D341Med (cell line): ENCODE results near the gene LPGAT1.

Experiments used
- DNase-seq: peaks from one replicate; pipeline ENCODE4 v3.0.0; 2012; ENCODE audit warnings: low spot score

The LPGAT1 gene

GRCh38 chr1:211762206-211762605 lies 68.4 kb downstream of the LPGAT1 start:
- DNase-seq, result peak; percentile 83

GRCh38 chr1:211761400-211761799 lies 69.2 kb downstream of the LPGAT1 start:
- no peak for DNase-seq

- no peak for DNase-seq
Observed at GRCh38 chr1:211756471-211757020, 74.0 kb downstream of the LPGAT1 start.

GRCh38 chr1:211753649-211754251 lies 76.8 kb downstream of the LPGAT1 start:
- DNase-seq, result no peak

- no peak for DNase-seq
Observed at GRCh38 chr1:211752951-211753486, 77.5 kb downstream of the LPGAT1 start.

- no peak for DNase-seq
Observed at GRCh38 chr1:211752317-211752716, 78.2 kb downstream of the LPGAT1 start.

- no peak for DNase-seq
Observed at GRCh38 chr1:211751438-211751837, 79.1 kb downstream of the LPGAT1 start.

GRCh38 chr1:211750599-211750998 lies 80.0 kb downstream of the LPGAT1 start:
- no peak for DNase-seq

GRCh38 chr1:211749251-211749650 lies 81.3 kb downstream of the LPGAT1 start:
- DNase-seq, result no peak

GRCh38 chr1:211748810-211749209 lies 81.8 kb downstream of the LPGAT1 start:
- DNase-seq, result no peak

- DNase-seq, result no peak
Observed at GRCh38 chr1:211742889-211743529, 87.6 kb downstream of the LPGAT1 start.

GRCh38 chr1:211742272-211742671 lies 88.3 kb downstream of the LPGAT1 start:
- no peak for DNase-seq

GRCh38 chr1:211741788-211742187 lies 88.8 kb downstream of the LPGAT1 start:
- DNase-seq, result no peak

- DNase-seq, result no peak
Observed at GRCh38 chr1:211741116-211741515, 89.4 kb downstream of the LPGAT1 start.

GRCh38 chr1:211739671-211740411 lies 90.7 kb downstream of the LPGAT1 start:
- no peak for DNase-seq

GRCh38 chr1:211738691-211739301 lies 91.8 kb downstream of the LPGAT1 start:
- no peak for DNase-seq

GRCh38 chr1:211738096-211738690 lies 92.4 kb downstream of the LPGAT1 start:
- no peak for DNase-seq

- no peak for DNase-seq
Observed at GRCh38 chr1:211737115-211738035, 93.2 kb downstream of the LPGAT1 start.

- DNase-seq, result peak; percentile 89
Observed at GRCh38 chr1:211736351-211736915, 94.1 kb downstream of the LPGAT1 start.
